ENCODE measurements around the gene TEKT3.

The TEKT3 gene

DNA sequence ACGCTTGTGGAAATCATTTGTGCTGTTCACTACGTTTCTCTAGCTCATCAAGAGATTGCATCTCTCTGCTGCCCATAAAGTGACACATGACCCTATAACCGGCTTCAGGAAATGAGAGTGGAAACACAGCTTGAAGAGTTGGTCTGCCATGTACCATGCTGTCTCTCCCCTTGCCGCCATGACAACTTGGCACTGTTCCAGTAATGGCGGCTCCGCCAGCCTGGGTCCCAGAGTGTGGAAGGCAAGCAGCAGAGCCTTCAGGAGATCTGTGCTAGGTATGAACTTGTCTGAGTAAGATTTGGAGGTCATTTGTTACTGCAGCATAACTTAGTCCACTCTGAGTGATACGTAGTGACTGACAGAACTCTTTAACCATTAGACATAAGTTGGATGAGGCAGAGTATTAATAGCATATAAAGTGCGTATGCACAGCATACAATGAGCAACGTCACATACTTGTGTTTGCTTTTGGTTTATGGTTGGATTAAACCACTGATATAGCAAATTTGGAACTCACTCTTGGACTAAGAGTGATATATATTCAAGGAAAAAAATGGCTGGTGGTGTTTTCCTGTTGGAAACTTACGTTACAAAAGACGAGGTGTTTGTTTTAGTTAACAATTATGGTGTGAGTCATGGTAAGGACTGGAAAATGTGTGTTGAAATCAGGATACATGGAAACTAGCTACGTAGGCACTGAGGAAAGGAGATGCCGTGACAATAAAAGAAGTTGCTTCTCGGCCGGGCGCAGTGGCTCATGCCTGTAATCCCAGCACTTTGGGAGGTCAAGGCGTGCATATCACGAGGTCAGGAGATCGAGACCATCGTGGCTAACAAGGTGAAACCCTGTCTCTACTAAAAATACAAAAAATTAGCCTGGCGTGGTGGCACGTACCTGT lies 51.9 kb downstream of the TEKT3 start:
- no peak for DNase-seq

DNA sequence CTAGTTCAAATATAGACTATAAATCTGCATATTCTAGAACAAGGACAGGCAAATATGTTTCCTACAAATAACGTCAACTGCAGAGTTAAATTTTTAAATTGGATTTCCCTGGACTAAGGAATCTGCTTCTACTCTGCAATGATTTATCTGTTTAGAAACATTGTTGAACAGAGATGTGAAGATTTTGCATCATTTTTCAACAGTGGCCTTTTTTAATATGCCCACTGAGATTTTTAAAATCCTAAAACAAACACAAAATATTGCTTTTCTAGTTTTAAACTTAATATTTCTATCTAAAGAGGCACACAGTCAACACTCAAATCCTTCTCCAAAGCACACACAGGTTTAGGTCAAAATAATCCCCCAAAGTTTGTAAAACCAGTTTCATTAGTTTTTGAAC lies 52.5 kb downstream of the TEKT3 start:
- DNase-seq: no peak

DNA sequence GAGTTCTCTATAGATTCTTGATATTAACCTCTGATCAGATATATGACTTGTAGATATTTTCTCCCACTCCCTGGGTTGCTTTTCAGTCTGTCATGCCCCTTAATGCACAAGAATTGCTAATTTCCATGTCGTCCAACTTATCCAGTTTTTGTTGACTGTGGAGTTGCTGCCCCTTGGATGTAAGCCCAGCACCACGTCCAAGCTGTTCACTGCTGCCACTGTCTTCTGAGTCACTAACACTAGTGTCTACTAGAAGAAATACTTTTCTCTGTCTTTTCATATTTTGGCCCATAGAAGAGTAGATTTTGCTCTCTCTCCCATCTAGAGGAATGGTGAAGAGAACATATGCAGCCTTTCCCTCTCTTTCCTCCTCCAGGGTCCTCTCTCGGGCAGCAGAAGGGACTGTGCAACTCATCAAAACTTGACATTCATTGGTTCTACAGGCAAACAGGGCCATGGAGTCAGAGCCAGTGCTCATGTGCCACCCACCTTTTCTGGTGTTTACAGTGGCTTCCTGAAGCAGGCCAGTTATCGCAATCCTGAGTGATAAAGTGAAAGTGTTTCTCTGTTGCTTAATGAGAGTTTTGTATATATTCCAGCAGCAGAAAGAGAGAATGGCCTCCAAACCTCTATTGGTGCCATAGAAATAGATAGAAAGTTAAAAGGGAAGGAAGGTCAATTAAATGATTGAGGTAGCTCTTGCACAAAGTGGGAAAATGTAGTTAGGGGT lies 53.7 kb downstream of the TEKT3 start:
- DNase-seq: no peak

DNA sequence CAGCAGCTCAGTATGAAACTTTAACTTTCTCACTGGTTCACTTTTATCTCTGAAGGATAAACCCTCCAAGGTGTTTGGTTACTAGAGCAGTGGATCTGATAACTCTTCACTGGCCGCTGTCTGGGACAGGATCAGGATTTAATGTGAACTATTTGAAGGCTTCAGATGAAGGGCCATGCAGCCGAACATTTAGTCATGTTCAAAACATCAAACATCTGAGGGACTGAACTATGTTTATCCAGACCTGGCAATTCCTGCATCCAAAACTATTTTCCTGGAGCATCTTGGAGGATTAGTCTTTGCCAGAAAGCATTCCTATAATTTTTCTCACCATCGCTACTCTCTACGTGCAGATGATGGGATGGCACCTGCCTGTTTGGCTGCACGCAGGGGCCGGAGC lies 55.9 kb downstream of the TEKT3 start:
- no peak for DNase-seq

DNA sequence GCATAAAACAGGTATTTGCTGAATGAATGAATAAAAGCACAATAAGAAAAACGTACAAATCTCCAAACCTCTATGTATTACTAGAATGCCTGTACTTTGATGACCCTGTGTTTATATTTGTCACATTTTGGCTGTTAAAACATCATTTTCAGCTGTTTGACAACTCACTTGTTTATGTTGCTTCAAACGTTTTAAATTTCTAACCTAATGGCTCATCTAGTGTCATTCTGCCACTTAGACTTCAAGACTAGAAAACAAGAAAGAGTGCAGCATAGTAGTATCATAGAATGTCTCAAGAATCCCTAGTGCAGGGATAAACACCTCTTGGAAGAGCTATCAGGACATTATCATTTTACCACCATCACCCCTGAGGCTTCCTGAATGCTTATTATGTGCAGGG lies 56.9 kb downstream of the TEKT3 start:
- no peak for DNase-seq

DNA sequence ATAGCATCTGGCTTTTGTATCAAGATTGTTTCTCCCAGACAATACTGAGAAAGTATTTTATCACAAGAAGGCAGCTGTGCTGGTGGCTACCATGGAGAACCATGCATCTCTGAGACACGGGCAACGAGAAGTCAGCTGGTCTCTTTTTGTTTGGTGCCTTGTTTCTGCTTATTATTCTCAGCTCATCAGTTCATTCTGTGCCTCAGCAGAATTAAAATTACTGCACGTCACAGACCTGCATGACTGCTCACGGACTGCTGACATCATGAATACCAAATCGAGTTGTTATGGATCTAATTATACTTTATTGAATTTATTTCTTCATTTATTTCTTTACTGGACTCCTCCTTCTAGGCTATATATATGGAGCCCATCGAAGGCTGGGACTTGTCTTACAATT lies 57.3 kb downstream of the TEKT3 start:
- DNase-seq: no peak

DNA sequence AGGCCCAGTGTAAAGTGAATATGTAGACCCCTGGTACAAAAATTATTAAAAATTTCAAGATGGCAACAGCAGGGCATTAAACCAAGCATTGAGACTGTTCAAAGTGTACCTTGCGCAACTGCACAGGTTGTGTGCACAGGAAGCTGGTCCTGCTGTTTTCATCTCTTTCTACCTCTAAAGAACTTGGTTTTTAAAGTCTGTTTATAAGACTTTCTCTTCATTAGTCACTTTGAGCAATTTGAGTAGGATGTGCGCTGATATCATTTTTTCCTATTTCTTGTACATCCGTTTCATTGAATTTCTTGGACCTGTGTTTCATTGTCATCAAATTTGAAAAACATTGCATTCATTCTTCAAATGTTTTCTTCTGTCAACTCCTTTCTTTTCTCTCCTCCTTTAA lies 59.5 kb downstream of the TEKT3 start:
- DNase-seq: no peak

DNA sequence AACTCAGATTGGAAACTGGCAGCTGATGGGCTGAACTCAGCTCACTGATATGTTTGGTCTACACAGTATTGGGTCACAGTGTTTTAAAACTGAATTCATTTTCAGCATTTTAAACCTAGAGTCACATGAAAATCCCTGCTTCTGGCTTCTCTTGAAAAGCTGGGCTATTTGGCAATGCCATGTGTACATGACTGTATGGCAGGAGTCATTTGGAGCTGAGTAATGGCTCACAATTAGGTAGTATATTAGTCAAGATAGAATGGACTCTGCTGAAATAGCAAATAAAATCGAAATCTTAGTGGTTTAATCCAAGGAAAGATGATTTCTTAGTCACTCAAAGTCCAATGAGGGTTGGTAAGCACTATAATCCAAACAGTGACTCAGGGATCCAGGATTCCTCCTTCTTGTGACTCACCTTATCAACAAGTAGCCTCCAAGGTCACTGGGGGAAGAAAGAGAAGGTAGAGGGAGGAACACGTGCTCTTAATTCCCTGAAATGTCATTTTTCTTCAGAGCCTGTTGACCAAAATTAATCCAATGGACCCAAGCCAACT lies 62.4 kb downstream of the TEKT3 start:
- DNase-seq: no peak

DNA sequence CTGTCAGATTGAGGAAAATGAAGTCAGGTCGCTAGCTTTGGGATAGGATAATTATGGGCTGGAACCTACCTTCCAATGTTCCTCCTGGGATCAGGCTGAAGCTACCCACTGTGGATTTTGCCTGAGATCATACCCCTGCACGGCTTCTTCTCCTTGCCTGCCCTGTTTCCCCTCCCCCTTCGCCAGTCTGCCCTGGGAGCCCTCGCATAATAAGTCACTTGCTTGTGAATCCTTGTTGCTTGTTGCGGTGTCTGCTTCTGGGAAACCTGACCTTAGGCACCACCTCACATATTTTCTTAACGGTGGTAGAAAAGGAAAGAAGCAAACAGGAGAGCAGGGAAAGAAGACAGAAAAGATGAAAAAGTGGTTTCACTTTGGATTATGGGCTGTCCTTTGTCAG lies 63.0 kb downstream of the TEKT3 start:
- no peak for DNase-seq

DNA sequence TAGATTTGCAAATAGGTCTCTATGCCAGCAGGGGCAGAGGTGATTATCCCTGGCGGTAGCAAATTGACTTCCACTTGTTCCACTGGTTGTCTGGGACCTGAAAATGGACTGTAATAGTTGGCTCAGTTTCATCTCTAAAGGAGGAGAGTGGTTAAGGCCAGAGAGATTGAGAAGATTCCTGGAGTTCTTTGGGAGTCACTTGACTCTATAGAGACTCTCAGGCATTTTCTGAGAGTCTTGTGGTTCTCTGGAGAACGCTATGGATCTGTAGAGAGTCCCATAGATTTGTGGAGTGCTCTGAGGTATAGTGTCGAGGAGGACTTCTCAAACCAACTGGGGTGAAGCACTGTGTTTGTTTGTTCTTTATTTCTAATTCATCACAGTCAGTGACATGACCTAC lies 67.4 kb downstream of the TEKT3 start:
- no peak for DNase-seq

DNA sequence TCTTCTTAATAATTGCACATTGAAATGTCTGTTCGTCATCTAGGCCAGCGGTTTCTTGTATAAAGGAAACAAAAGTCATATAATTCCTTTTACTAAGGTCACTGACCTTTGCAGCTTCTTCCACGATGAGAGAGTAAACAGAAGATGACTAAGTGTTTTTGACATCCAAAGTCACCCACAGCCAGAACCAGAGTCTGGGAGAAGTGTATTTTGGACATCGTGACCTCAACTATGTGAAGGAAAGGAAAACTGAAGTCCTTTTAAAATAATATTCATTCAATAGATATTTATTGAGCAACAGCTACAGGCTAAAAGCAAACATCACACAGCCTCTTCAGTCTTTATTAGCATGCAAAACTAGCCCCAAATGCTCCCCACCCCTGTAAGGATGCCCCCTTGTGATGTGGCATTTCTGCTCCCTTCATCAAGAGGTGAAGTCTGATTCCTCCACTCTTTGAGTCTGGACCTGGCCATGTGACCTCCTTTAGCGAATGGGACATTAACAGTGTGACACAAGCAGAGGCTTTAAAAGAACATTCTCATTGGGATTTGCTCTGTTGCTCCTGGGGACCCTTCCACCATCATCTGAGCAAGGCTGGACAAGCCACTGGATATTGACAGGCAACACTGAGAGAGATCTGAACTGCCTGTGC lies 68.1 kb downstream of the TEKT3 start:
- DNase-seq: no peak

DNA sequence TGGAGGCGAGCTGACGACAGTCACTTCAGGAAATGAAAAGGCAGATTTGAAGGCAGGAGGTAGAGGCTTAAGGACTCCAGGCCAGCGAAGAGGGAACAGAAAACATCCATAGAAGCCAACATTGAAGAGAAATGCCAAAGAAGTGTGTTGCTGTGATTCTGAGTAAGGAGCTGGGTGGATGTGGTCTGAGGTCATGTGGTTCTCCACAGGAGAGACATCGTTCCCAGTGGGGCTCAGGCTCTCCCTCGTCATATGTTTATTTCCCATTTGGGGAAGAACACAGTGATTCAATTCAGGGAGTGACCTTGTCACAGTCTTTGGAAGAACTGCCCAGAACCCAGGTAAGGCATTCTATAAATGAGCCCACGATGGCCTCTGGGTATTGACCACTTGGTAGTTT lies 69.7 kb downstream of the TEKT3 start:
- DNase-seq: no peak

DNA sequence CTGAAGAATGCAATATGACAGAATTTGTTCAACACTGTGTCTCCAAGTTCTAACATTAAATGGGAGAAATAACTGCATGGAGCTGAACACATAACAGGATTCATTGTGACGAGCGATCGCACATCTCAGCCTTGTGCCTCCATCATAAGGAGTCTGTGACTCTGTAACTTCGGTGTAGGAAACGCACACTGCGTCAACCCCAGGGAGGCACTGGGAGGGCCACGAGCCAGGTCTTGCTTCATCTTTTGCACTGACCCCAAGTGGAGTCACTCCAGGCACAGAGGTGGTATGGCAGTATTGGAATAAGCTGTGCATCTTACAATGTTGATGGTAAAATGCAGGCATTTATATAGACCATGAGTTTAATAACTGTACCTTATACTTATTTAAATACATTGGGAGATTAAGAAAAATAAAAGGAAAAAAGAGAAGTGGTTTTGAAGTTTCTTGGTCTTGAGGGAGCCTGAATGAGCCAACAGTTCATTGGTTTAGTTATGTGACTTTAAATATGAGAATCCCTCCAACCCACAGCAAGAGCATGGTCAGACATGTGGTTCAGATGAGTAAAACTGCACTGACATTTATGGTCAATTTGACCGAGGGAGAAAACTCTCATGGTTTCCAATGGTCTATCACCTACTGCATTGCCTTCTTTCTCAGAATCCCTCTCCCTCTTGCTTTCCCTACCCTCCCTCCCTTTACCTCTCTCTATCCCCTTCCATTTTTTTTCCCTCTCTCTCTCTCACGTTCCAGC lies 70.6 kb downstream of the TEKT3 start:
- no peak for DNase-seq

DNA sequence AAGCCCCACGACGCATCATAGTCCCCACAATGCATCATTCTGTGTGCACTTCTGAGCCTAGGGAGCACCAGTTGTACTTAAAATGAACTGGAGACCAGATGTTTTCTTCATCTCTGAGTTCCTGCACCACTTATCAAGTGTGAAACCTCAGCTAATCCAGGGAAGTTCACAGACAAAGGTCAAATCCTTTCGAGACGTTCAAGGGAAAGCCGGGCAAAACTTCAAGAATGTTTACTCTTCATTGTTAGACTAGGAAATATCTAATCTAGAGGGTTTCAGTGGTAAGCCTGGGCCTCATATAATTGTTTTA lies 71.7 kb downstream of the TEKT3 start:
- no peak for DNase-seq

DNA sequence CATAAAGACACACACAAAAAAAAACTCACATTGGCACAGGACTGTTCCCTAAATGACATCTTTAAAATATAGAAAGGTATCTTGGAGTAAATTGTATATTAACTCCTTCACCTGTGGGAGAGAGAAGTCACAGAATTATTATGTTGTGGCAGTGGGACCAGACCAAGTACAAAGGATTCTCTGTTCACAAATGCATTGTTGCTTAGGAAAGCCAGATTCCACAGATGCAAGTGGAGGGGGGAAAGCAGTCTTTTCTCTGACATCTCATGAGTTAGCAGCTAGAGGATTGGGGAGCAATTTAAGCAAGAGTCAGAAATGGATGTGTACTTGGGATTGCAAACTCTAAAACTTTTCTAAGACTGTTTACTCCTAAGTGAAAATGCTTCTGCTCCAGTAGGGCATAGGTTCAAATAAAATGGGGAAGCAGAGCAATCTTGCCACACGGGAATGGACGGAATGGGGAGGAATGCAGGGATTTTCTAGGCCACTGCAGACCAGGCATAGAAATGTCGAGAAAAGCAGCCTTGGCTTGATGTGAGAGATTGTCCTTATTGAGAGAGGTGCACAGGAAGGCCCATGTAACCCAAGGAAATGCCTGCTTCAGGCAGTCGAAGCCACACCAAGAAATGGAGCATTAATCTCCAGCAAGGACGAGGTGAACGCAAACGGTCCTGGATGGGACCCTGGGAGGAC lies 72.2 kb downstream of the TEKT3 start:
- no peak for DNase-seq

DNA sequence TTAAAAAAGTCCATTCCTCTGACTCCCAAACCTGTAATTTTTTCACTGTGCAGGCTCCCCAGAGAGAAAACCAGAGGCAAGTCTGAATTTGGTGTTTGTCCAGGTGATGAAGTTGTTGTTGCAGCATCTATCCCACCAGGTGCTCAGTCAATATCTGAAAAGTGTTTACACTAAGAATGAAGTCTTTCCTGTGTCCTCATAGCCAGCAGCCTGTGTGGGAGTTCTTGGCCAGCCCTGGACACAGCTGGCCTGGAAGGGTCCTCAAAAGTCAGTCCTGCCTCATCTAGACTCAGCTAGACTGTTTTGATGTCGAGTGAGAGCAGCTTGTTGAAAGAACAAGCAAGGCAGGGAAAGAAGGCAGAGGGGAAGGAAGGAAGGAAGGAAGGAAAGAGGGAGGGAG lies 72.9 kb downstream of the TEKT3 start:
- DNase-seq: no peak

DNA sequence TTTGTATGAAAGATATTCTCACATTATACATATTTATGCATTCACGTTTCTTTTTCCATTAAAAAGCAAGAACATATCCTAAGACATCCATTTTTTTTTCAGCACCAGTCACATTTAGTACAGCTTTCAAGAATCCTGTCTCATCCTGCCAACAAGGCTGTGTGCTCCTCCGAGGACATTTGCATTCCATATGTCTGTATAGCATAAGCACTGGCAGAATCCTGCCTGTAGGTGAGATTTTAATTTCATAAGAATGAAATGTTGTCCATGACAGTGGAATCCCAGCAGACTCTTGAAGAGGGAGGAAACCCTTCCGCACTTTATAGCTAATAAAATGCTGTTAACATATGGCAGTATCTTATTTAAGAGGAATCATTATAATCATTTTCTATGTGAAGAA lies 73.4 kb downstream of the TEKT3 start:
- no peak for DNase-seq

DNA sequence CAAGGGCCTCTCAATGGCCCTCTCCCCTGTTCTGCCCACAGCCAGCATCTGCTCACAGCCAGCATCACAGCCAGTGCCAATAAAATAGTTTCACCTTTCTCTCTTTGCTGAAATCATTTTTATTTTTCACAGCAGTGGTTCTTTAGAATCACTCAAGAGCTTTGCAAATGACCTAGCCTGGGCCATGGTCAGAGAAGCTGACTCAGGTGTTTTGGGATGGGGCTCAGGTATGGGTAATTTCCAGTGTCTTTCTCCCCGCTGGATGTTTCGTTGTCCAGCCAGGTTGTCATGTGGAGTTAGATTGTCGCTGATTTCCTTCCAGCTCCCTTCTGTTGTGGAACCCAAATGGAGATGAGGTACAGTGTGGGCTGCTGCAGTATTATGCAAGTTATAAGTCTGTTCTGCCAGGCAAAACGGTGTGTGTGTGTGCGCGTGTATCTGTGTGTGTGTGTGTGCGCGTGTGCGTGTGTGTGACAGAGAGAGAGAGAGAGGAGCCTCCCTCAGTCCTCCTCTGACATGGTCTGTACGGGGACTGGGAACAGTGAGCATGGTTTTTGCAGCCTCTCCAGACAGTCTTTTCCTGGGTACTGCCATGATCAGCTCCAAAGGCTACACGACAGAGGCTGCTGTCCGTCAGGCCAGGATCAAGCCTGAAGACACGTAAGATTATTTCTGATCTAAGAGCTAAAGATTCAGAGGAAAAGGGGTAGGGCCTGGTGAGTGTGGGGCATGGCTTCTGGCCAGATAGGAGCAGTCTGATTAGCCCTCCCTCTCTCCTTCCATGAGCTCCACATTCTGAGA lies 74.9 kb downstream of the TEKT3 start:
- no peak for DNase-seq

DNA sequence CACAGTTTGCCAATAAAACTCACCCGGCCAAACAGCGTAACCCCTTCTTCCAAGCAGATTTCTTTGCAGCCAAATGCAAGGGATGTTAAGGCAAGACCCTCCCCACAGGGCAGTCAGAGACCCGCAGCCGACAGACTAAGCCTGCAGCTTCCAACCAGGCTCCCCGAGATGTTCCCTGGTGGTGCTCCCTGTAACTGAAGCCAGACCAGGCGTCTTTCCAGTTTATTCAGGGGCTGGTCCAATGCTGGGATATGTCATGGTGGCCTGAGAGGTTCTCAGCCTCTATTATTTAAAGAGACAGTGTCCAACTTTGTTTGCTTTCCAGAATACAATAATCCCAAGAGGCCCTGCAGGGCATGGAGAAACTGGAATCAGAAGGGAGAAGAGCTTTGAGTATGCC lies 76.3 kb downstream of the TEKT3 start, which contains the start of gene PMP22:
TSS of gene PMP22 (minus strand) at position 196 of the 400 bp plus-strand sequence. CDS start 4,599 bp downstream, outside the sequence.
- no peak for DNase-seq

DNA sequence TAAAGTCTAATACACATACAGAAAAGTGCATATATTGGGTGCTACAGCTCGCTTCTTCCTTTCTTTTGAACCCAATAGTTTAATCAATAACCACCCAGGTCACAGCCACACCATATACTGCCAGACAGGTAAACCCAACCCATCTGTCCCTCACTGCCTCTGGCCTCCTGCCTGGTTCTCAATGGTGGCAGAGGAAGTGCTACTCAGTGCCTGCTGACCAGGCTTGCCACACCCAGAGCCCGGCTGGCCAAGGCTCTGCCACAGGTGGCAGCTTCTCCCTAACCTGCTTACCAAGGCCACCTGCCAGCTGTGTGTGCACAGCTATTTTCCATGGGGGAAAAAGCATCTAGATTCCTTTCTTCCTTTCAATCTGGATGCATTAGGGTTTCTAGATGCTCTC lies 76.9 kb downstream of the TEKT3 start:
- no peak for DNase-seq

DNA sequence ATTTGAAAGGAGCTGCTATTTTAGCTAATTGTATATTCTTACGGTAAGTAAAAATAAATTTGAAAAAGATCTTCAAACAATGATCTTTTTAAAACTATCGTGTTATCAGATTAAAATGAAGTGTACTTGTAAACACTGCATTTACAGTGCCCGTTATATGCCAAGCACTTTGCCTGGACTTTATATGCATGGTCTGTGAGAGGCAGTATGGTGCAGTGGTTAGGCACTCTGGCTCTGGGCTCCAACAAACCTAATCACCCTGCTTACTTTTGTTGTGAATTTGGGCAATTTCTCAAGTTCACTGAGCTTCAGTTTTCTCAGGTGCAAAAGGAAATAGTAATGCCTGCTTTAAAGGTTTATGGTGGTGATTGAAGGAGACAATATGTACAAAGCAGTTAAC lies 77.7 kb downstream of the TEKT3 start:
- no peak for DNase-seq
